HepG2 (cell line): ENCODE data around the gene KRT76.

Source experiments
- ELF4 ChIP-seq: sonication (generic); formaldehyde crosslinking; IDR thresholded peaks from 2 replicates; pipeline ENCODE4 v1.5.0; 2020; ENCODE audit warnings: missing genetic modification reagents, mild to moderate bottlenecking, moderate library complexity, borderline replicate concordance
- KMT2A ChIP-seq: sonication (generic); formaldehyde crosslinking; IDR thresholded peaks from 2 replicates; pipeline ENCODE4 v1.4.0; 2020; ENCODE audit warnings: missing genetic modification reagents
- MTA3 ChIP-seq: sonication (generic); formaldehyde crosslinking; IDR thresholded peaks from 2 replicates; pipeline ENCODE4 v1.4.0; 2020; ENCODE audit warnings: missing genetic modification reagents
- NR3C1 ChIP-seq: sonication (generic); formaldehyde crosslinking; IDR thresholded peaks from 2 replicates; pipeline ENCODE4 v1.4.0; 2020; ENCODE audit warnings: missing genetic modification reagents
- ZNF292 ChIP-seq: sonication (generic); formaldehyde crosslinking; IDR thresholded peaks from 2 replicates; pipeline ENCODE4 v1.8.1; 2022; ENCODE audit warnings: mild to moderate bottlenecking, low read depth, missing genetic modification reagents, borderline replicate concordance
- ZNF607 ChIP-seq: sonication (generic); formaldehyde crosslinking; IDR thresholded peaks from 2 replicates; pipeline ENCODE4 v1.5.1; 2020; ENCODE audit warnings: missing genetic modification reagents, mild to moderate bottlenecking, borderline replicate concordance
- ZNF768 ChIP-seq: sonication (generic); formaldehyde crosslinking; IDR thresholded peaks from 2 replicates; pipeline ENCODE4 v1.4.0; 2020; ENCODE audit warnings: missing genetic modification reagents
- TF ChIP-seq, protein P1 (sequence below): sonication (generic); formaldehyde crosslinking; IDR thresholded peaks from 2 replicates; pipeline ENCODE4 v1.5.0; 2020; ENCODE audit warnings: mild to moderate bottlenecking, missing genetic modification reagents, moderate library complexity

- no peak for TF ChIP-seq ZNF607 (CRISPR knock-in tag)
- no peak for TF ChIP-seq ZNF768 (CRISPR knock-in tag)
- no peak for TF ChIP-seq ZNF292
- no peak for TF ChIP-seq MTA3
- no peak for TF ChIP-seq KMT2A (CRISPR knock-in tag)
- TF ChIP-seq, protein P1, sequence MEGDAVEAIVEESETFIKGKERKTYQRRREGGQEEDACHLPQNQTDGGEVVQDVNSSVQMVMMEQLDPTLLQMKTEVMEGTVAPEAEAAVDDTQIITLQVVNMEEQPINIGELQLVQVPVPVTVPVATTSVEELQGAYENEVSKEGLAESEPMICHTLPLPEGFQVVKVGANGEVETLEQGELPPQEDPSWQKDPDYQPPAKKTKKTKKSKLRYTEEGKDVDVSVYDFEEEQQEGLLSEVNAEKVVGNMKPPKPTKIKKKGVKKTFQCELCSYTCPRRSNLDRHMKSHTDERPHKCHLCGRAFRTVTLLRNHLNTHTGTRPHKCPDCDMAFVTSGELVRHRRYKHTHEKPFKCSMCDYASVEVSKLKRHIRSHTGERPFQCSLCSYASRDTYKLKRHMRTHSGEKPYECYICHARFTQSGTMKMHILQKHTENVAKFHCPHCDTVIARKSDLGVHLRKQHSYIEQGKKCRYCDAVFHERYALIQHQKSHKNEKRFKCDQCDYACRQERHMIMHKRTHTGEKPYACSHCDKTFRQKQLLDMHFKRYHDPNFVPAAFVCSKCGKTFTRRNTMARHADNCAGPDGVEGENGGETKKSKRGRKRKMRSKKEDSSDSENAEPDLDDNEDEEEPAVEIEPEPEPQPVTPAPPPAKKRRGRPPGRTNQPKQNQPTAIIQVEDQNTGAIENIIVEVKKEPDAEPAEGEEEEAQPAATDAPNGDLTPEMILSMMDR, result no peak
- TF ChIP-seq ELF4 (CRISPR knock-in tag), result no peak
- TF ChIP-seq NR3C1 (CRISPR knock-in tag), result no peak
These were observed 38.8 kb upstream of the KRT76 start for GRCh38 chr12:52815676-52816588.
